ENCODE results near the gene PCBP2.

- TF ChIP-seq CTCF (IDR thresholded peaks at IDR 0.05) (no peak), POLR2A (IDR thresholded peaks at IDR 0.05) (no peak), POLR2AphosphoS5 (IDR thresholded peaks at IDR 0.05; ENCODE audit: insufficient read depth in 1 of 2, low read depth in 1 of 2) (no peak)
Observed at GRCh38 chr12:53502983-53503728, 51.3 kb downstream of the PCBP2 start.
